GM12878 (cell line): Measurements from ENCODE around the gene CACYBP. TPM values are rescaled to one million over a fixed set of nuclear protein-coding genes. Genes with fewer than 3 reads are reported as not detected.

ENCODE experiments used
- ATAC-seq: fragments of 200-7000 bp; cut with Tn5 transposase; 3 replicates; pipeline ENCODE4 v1.9.1; 2020; ENCODE audit warnings: mild to moderate bottlenecking, moderate library complexity
- BruUV-seq: library from RNA; stranded (reverse); fragments of 400-500 nt; replicated peaks from 2 replicates; lab custom pipeline; 2021; lab: Mats Ljungman, UMichigan
- CTCF ChIA-PET: fragments of 300-600 bp; sonication (Branson Sonifier 250); formaldehyde crosslinking; extraction: SDS; loops from one replicate; lab custom pipeline; 2021; ENCODE audit warnings: inconsistent platforms; lab: Yijun Ruan, JAX
- POLR2A ChIA-PET: fragments of 350-600 bp; formaldehyde crosslinking; extraction: SDS; loops from one replicate; lab custom pipeline; 2021; ENCODE audit warnings: inconsistent platforms; lab: Charles Lee
- RAD21 ChIA-PET: fragments of 300-600 bp; sonication (Branson Sonifier 250); formaldehyde crosslinking; loops from one replicate; lab custom pipeline; 2023; ENCODE audit warnings: antibody characterized with exemption; ENCODE audit not compliant: unreplicated experiment; lab: Charles Lee
- SMC1A ChIA-PET: fragments of 300-600 bp; sonication (Branson Sonifier 250); formaldehyde crosslinking; loops from one replicate; lab custom pipeline; 2023; ENCODE audit not compliant: unreplicated experiment, uncharacterized antibody; lab: Charles Lee
- DNase-seq: peaks from one replicate; pipeline ENCODE4 v3.0.0-alpha.2; 2011; ENCODE audit warnings: low read depth, low spot score
- FAIRE-seq: peaks from 3 replicates; lab custom pipeline; 2011; peaks lifted over from hg19 to GRCh38; lab: Jason Lieb, UNC
- H2AFZ ChIP-seq: 2 replicates; pipeline ENCODE4 v1.6.0; 2011; ENCODE audit warnings: low read depth, low read length, control low read depth; ENCODE audit not compliant: control insufficient read depth
- H3K27ac ChIP-seq: 2 replicates; pipeline ENCODE4 v1.5.1; 2011; ENCODE audit warnings: control low read depth; ENCODE audit not compliant: control insufficient read depth, insufficient read depth
- H3K27me3 ChIP-seq, 2 experiments: replicated peaks in 1 of 2; 2 replicates each; pipeline versions ENCODE4 v1.6.0 to v1.6.1; 2011; ENCODE audit warnings: low read length in 1 of 2; ENCODE audit not compliant: control insufficient read depth in 2 of 2, insufficient read depth in 2 of 2
- H3K36me3 ChIP-seq, 2 experiments: 2 replicates each; pipeline ENCODE4 v1.5.1; 2011; ENCODE audit warnings: low read length in 1 of 2; ENCODE audit not compliant: control insufficient read depth in 2 of 2, insufficient read depth in 2 of 2
- H3K4me1 ChIP-seq: 2 replicates; pipeline ENCODE4 v1.6.1; 2011; ENCODE audit warnings: mild to moderate bottlenecking, low read length, moderate library complexity, mixed read lengths; ENCODE audit not compliant: control insufficient read depth, insufficient read depth
- H3K4me2 ChIP-seq: 2 replicates; pipeline ENCODE4 v1.6.0; 2011; ENCODE audit warnings: control low read depth; ENCODE audit not compliant: control insufficient read depth, insufficient read depth
- H3K4me3 ChIP-seq: fragments of 200-600 bp; sonication (generic); 2 replicates; pipeline ENCODE4 v1.5.1; 2016
- H3K79me2 ChIP-seq: 2 replicates; pipeline ENCODE4 v1.6.0; 2011; ENCODE audit warnings: low read length; ENCODE audit not compliant: control insufficient read depth, insufficient read depth
- H3K9ac ChIP-seq: 2 replicates; pipeline ENCODE4 v1.8.0; 2011; ENCODE audit warnings: low read length, control low read depth, mixed read lengths; ENCODE audit not compliant: control insufficient read depth, insufficient read depth
- H3K9me3 ChIP-seq: replicated peaks from 3 replicates; pipeline ENCODE4 v1.5.1; 2011; ENCODE audit warnings: mild to moderate bottlenecking, low read length; ENCODE audit not compliant: control insufficient read depth, insufficient read depth
- H4K20me1 ChIP-seq: 2 replicates; pipeline ENCODE4 v1.6.0; 2011; ENCODE audit not compliant: control insufficient read depth, insufficient read depth
- BACH1 ChIP-seq: fragments of 450-650 bp; IDR thresholded peaks from 2 replicates; pipeline ENCODE4 v1.6.1; 2017; ENCODE audit warnings: mild to moderate bottlenecking, borderline replicate concordance
- E2F4 ChIP-seq: IDR thresholded peaks from 2 replicates; pipeline ENCODE4 v1.6.1; 2012; ENCODE audit warnings: low read depth, low read length, improper control_type of control experiment
- EZH2 ChIP-seq: IDR thresholded peaks from 2 replicates; pipeline ENCODE4 v1.6.1; 2012; ENCODE audit warnings: low read depth, mild to moderate bottlenecking, control low read depth, inconsistent platforms, low read length, borderline replicate concordance; ENCODE audit not compliant: control insufficient read depth
- GABPA ChIP-seq: IDR thresholded peaks from 2 replicates; pipeline ENCODE4 v1.6.1; 2014; ENCODE audit warnings: antibody characterized with exemption, low read depth, mild to moderate bottlenecking, inconsistent platforms
- JUND ChIP-seq: IDR thresholded peaks from 2 replicates; pipeline ENCODE4 v1.6.1; 2012; ENCODE audit warnings: low read depth, mild to moderate bottlenecking, low read length, improper control_type of control experiment, moderate library complexity
- KDM1A ChIP-seq: fragments of 200-600 bp; sonication (generic); IDR thresholded peaks from 2 replicates; pipeline ENCODE4 v1.6.1; 2016; ENCODE audit warnings: borderline replicate concordance
- PAX8 ChIP-seq: fragments of 450-650 bp; IDR thresholded peaks from 2 replicates; pipeline ENCODE4 v1.6.1; 2017; ENCODE audit warnings: mild to moderate bottlenecking, moderate library complexity
- PKNOX1 ChIP-seq: fragments of 450-650 bp; IDR thresholded peaks from 2 replicates; pipeline ENCODE4 v1.6.1; 2016; ENCODE audit warnings: mild to moderate bottlenecking
- RAD51 ChIP-seq: fragments of 450-650 bp; IDR thresholded peaks from 2 replicates; pipeline ENCODE4 v1.6.1; 2016; ENCODE audit warnings: moderate library complexity, mild to moderate bottlenecking, inconsistent platforms
- REST ChIP-seq: IDR thresholded peaks from 2 replicates; pipeline ENCODE4 v1.6.1; 2012; ENCODE audit warnings: mild to moderate bottlenecking, low read depth, low read length
- SMAD1 ChIP-seq: fragments of 450-650 bp; IDR thresholded peaks from 2 replicates; pipeline ENCODE4 v1.6.1; 2018; ENCODE audit warnings: mild to moderate bottlenecking, low read depth; ENCODE audit not compliant: partially characterized antibody
- SREBF1 ChIP-seq: IDR thresholded peaks from 2 replicates; pipeline ENCODE4 v1.6.1; 2012; ENCODE audit warnings: mild to moderate bottlenecking, low read length
- STAT1 ChIP-seq: fragments of 450-650 bp; conservative IDR thresholded peaks from 2 replicates; pipeline ENCODE4 v1.6.1; 2014; ENCODE audit warnings: antibody characterized with exemption, mild to moderate bottlenecking
- SUPT20H ChIP-seq: IDR thresholded peaks from 2 replicates; pipeline ENCODE4 v1.6.1; 2011; ENCODE audit warnings: low read depth, mild to moderate bottlenecking, low read length, moderate library complexity, borderline replicate concordance; ENCODE audit not compliant: control insufficient read depth
- USF1 ChIP-seq: IDR thresholded peaks from 2 replicates; pipeline ENCODE4 v1.6.1; 2011; ENCODE audit warnings: borderline replicate concordance, low read depth, mild to moderate bottlenecking, moderate library complexity, mixed read lengths, low read length; ENCODE audit not compliant: insufficient read depth; ENCODE audit errors: extremely low read length
- YBX1 ChIP-seq: fragments of 450-650 bp; IDR thresholded peaks from 2 replicates; pipeline ENCODE4 v1.6.1; 2016; ENCODE audit warnings: antibody characterized with exemption
- ZNF217 ChIP-seq: fragments of 450-650 bp; IDR thresholded peaks from 2 replicates; pipeline ENCODE4 v1.6.1; 2017; ENCODE audit warnings: antibody characterized with exemption, mild to moderate bottlenecking
- ZNF274 ChIP-seq: IDR thresholded peaks from one replicate; pipeline ENCODE4 v1.8.0; 2011; ENCODE audit not compliant: insufficient read length, insufficient read depth
- WGBS: methylation state at CpG from one replicate; pipeline ENCODE4 v1.1.6; 2016; ENCODE audit warnings: low lambda C conversion rate; ENCODE audit not compliant: insufficient replicate concordance, insufficient coverage; ENCODE audit errors: missing lambda C conversion rate; 5-methylcytosine and 5-hydroxymethylcytosine counted together
- in situ Hi-C: fragments of 300-500 bp; cut with MboI; formaldehyde crosslinking; loops from 9 replicates; pipeline ENCODE4 v1.14.3; 2018; ENCODE audit warnings: mixed read lengths
- intact Hi-C: fragments of 100-400 bp; cut with micrococcal nuclease; formaldehyde crosslinking; loops from one replicate; pipeline ENCODE4 v1.14.2; 2022; ENCODE audit not compliant: unreplicated experiment
- polyA plus RNA-seq, 11 experiments: library from polyadenylated mRNA; depleted of rRNA in 4 of 11; unstranded in 6 of 11; stranded (reverse) in 5 of 11; fragments of >200 nt; fragmentation: Nextera tagmentation in 4 of 11; fragmentation: Illumina TruSeq in 1 of 11; extraction: Ambion mirVana in 4 of 11; extraction: Trizol in 1 of 11; gene quantifications; 1 replicate in 1 of 11; 2 replicates in 10 of 11; pipeline versions ENCODE4 v1.2.1 to v1.2.3, GENCODE V29; 2011 to 2016; ENCODE audit warnings: inconsistent platforms in 2 of 11, missing spikeins in 2 of 11, low read depth in 1 of 11
- total RNA-seq, 4 experiments: library from RNA; depleted of rRNA in 3 of 4; stranded (reverse); fragments of >200 nt in 3 of 4; fragmentation: Illumina TruSeq in 1 of 4; extraction: Trizol in 1 of 4; gene quantifications; 2 replicates each; pipeline versions ENCODE4 v1.2.1 to v1.2.3, GENCODE V29; 2013 to 2021

Gene CACYBP
- total and polyA plus RNA-seq, 10 of the 15 experiments (the other 5 are each of a cell fraction or from before 2014, with no cell fraction given): 77.7 to 488 (median 218) TPM

- TF ChIP-seq REST (no peak), PKNOX1 (no peak), SREBF1 (no peak)
Measured at GRCh38 chr1:175036476-175036875, 36.7 kb downstream of the CACYBP start (continued).

- no peak overlapping the region for H3K27ac ChIP-seq
- in situ Hi-C loops (no loop called here), intact Hi-C loops (no loop called here)
- no peak overlapping the region for H3K4me2 ChIP-seq
- no peaks in the 10 kb centered on the region for H3K79me2 ChIP-seq
- WGBS: 12% methylated on average over 7 of the region's 7 CpGs
- no peak overlapping the region for H2AFZ ChIP-seq
- no peak overlapping the region for H3K4me3 ChIP-seq
- ChIA-PET RAD21 (interaction anchor here (1.6 kb wide), 1 partner anchor 88 kb away, joined by 4 read pairs; no protein-coding TSS in a partner anchor), CTCF (interaction anchor here (0.5 to 1.4 kb wide), 2 partner anchors 8 to 15 kb away, joined by 3 to 4 read pairs; no protein-coding TSS in a partner anchor), SMC1A (interaction anchor here (1.2 kb wide), 1 partner anchor 88 kb away, joined by 4 read pairs; no protein-coding TSS in a partner anchor), POLR2A (no interaction called here)
- H3K9me3 ChIP-seq: no peaks in the 10 kb centered on the region
- FAIRE-seq (no peak), ATAC-seq (no peak), DNase-seq (no peak)
- no peaks in the 10 kb centered on the region for H3K36me3 ChIP-seq
- no peak overlapping the region for H3K9ac ChIP-seq
- no peaks in the 10 kb centered on the region for H3K4me1 ChIP-seq
- TF ChIP-seq E2F4: no peak
- no peak for TF ChIP-seq GABPA
- no peak for TF ChIP-seq JUND
- TF ChIP-seq YBX1: no peak
- TF ChIP-seq STAT1: no peak
- TF ChIP-seq SMAD1: no peak
- no peak for TF ChIP-seq ZNF217
- no peak for TF ChIP-seq BACH1
- no peak for TF ChIP-seq RAD51
- TF ChIP-seq ZNF274: no peak
- no peak for TF ChIP-seq USF1
- no peak for TF ChIP-seq PAX8
- TF ChIP-seq SUPT20H: no peak
- TF ChIP-seq KDM1A: no peak
- no peak for TF ChIP-seq EZH2
- BruUV-seq: no TSS peak
- peaks cover 0 to 3% of the 10 kb centered on the region in 2 experiments; a peak in 2 of 4 replicates for H3K27me3 ChIP-seq
- no peaks in the 10 kb centered on the region for H4K20me1 ChIP-seq
Measured at GRCh38 chr1:175037416-175037815, 37.7 kb downstream of the CACYBP start.
